ENCODE measurements around the gene PMS2. TPM values are rescaled to one million over a fixed set of nuclear protein-coding genes. Genes with fewer than 3 reads are reported as not detected.

PMS2 gene
- total and polyA plus RNA-seq, 9 of the 15 experiments (the other 6 are each of a cell fraction or from before 2014, with no cell fraction given) = 4.9 to 27.6 (median 16.5) TPM

DNA sequence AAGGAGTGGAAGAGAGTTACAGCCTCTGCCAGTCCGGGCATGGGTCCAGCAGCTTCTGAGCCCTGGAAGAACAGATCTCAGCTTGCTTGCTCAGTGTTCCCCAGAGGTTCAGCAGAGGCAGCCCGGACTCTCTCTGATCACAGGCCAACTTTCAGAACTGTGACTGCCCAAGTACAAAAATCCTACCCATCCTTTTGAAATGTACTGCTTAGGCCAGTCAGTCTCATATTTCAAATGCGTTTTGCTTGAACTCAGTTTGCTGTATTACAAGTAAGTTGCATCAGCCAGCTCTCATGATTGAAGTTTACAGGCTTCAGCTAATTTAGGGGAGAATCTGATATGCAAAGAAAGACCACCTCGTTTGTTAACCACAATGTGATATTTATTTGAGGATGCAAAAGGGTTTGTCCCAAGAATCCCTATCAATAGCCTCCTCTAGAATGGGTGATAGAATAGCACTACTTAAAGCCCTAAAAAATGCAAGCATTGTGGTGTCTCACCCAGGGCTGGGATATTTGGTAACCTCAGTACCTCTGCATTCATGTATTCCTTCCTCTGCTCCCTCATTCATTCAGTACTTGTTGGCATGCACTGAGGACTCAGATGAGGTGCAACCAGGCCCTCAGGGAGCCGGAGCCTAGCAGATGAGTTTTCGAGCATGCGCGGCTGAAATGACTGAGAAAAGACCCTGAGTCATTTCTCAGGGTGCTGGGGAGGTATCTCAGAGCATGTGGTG lies 7.2 kb upstream of the PMS2 start (continued):
- TF ChIP-seq, protein P1, sequence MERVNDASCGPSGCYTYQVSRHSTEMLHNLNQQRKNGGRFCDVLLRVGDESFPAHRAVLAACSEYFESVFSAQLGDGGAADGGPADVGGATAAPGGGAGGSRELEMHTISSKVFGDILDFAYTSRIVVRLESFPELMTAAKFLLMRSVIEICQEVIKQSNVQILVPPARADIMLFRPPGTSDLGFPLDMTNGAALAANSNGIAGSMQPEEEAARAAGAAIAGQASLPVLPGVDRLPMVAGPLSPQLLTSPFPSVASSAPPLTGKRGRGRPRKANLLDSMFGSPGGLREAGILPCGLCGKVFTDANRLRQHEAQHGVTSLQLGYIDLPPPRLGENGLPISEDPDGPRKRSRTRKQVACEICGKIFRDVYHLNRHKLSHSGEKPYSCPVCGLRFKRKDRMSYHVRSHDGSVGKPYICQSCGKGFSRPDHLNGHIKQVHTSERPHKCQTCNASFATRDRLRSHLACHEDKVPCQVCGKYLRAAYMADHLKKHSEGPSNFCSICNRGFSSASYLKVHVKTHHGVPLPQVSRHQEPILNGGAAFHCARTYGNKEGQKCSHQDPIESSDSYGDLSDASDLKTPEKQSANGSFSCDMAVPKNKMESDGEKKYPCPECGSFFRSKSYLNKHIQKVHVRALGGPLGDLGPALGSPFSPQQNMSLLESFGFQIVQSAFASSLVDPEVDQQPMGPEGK (CRISPR knock-in tag; IDR thresholded peaks at IDR 0.05; ENCODE audit: borderline replicate concordance) = no peak
- TF ChIP-seq ZBTB1 (CRISPR knock-in tag; IDR thresholded peaks at IDR 0.05; ENCODE audit: borderline replicate concordance, low read depth) (no peak), RCOR1 (IDR thresholded peaks at IDR 0.05; ENCODE audit: borderline replicate concordance in 1 of 2, low read depth in 2 of 2, low read length in 2 of 2) (peak in 1 of 2 experiments; percentile 11; a peak in 1 of 4 replicates), GABPB2 (CRISPR knock-in tag; conservative IDR thresholded peaks at IDR 0.05) (no peak), NFYB (IDR thresholded peaks at IDR 0.05; ENCODE audit: extremely low read depth, insufficient read length) (no peak), KAT8 (IDR thresholded peaks at IDR 0.05; ENCODE audit: low read depth) (no peak), ZNF444 (CRISPR knock-in tag; IDR thresholded peaks at IDR 0.05) (no peak), ZFP1 (CRISPR knock-in tag; IDR thresholded peaks at IDR 0.05) (no peak), EHMT2 (IDR thresholded peaks at IDR 0.05) (no peak), TBL1XR1 (IDR thresholded peaks at IDR 0.05; ENCODE audit: low read length in 2 of 2) (no peak), CSDE1 (IDR thresholded peaks at IDR 0.05) (no peak), ZNF324 (CRISPR knock-in tag; IDR thresholded peaks at IDR 0.05) (no peak), ERF (CRISPR knock-in tag; IDR thresholded peaks at IDR 0.05) (no peak), PYGO2 (tag; IDR thresholded peaks at IDR 0.05) (no peak), ZNF253 (CRISPR knock-in tag; conservative IDR thresholded peaks at IDR 0.05) (no peak), BMI1 (IDR thresholded peaks at IDR 0.05; ENCODE audit: low read length) (no peak), ADNP (tag; IDR thresholded peaks at IDR 0.05) (no peak), RBM22 (IDR thresholded peaks at IDR 0.05; ENCODE audit: low read depth, low read length, poor library complexity, severe bottlenecking) (no peak), MAZ (CRISPR knock-in tag; conservative IDR thresholded peaks at IDR 0.05 in 1 of 2, IDR thresholded peaks at IDR 0.05 in 1 of 2) (0 out of 4 replicates have a peak, but pooled peaks of 1 of the 2 experiments have one; percentile 15)
- TF ChIP-seq, protein P2, sequence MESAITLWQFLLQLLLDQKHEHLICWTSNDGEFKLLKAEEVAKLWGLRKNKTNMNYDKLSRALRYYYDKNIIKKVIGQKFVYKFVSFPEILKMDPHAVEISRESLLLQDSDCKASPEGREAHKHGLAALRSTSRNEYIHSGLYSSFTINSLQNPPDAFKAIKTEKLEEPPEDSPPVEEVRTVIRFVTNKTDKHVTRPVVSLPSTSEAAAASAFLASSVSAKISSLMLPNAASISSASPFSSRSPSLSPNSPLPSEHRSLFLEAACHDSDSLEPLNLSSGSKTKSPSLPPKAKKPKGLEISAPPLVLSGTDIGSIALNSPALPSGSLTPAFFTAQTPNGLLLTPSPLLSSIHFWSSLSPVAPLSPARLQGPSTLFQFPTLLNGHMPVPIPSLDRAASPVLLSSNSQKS (CRISPR knock-in tag; IDR thresholded peaks at IDR 0.05) = no peak
- TF ChIP-seq, protein P3, sequence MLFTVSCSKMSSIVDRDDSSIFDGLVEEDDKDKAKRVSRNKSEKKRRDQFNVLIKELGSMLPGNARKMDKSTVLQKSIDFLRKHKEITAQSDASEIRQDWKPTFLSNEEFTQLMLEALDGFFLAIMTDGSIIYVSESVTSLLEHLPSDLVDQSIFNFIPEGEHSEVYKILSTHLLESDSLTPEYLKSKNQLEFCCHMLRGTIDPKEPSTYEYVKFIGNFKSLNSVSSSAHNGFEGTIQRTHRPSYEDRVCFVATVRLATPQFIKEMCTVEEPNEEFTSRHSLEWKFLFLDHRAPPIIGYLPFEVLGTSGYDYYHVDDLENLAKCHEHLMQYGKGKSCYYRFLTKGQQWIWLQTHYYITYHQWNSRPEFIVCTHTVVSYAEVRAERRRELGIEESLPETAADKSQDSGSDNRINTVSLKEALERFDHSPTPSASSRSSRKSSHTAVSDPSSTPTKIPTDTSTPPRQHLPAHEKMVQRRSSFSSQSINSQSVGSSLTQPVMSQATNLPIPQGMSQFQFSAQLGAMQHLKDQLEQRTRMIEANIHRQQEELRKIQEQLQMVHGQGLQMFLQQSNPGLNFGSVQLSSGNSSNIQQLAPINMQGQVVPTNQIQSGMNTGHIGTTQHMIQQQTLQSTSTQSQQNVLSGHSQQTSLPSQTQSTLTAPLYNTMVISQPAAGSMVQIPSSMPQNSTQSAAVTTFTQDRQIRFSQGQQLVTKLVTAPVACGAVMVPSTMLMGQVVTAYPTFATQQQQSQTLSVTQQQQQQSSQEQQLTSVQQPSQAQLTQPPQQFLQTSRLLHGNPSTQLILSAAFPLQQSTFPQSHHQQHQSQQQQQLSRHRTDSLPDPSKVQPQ (CRISPR knock-in tag; IDR thresholded peaks at IDR 0.05; ENCODE audit: borderline replicate concordance) = no peak
- TF ChIP-seq, protein P4, sequence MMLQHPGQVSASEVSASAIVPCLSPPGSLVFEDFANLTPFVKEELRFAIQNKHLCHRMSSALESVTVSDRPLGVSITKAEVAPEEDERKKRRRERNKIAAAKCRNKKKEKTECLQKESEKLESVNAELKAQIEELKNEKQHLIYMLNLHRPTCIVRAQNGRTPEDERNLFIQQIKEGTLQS (IDR thresholded peaks at IDR 0.05) = peak; percentile 94
- TF ChIP-seq, protein P4 (CRISPR knock-in tag; conservative IDR thresholded peaks at IDR 0.05) = no peak
